Endothelial cell (in vitro differentiated cells): ENCODE data around the gene BANK1. TPM values are rescaled to one million over a fixed set of nuclear protein-coding genes. Genes with fewer than 3 reads are reported as not detected.

Experiments
- DNase-seq: peaks from one replicate; pipeline ENCODE4 v3.0.0; 2021; ENCODE audit warnings: low spot score
- H3K27ac Mint-ChIP-seq: one replicate; pipeline ENCODE4 v1.8.0; 2021; ENCODE audit warnings: mixed read lengths, inconsistent platforms; ENCODE audit not compliant: unreplicated experiment
- H3K27me3 Mint-ChIP-seq: one replicate; pipeline ENCODE4 v1.8.0; 2021; ENCODE audit warnings: mild to moderate bottlenecking, moderate library complexity, mixed read lengths, inconsistent platforms; ENCODE audit not compliant: unreplicated experiment
- H3K36me3 Mint-ChIP-seq: one replicate; pipeline ENCODE4 v1.8.0; 2021; ENCODE audit warnings: mild to moderate bottlenecking, low read depth, mixed read lengths, inconsistent platforms; ENCODE audit not compliant: unreplicated experiment
- H3K4me1 Mint-ChIP-seq: one replicate; pipeline ENCODE4 v1.8.0; 2021; ENCODE audit warnings: mild to moderate bottlenecking, mixed read lengths, inconsistent platforms; ENCODE audit not compliant: unreplicated experiment
- H3K4me3 Mint-ChIP-seq: one replicate; pipeline ENCODE4 v1.8.0; 2021; ENCODE audit warnings: mild to moderate bottlenecking, mixed read lengths, inconsistent platforms; ENCODE audit not compliant: unreplicated experiment
- H3K9me3 Mint-ChIP-seq: one replicate; pipeline ENCODE4 v1.8.0; 2021; ENCODE audit warnings: mixed read lengths, inconsistent platforms; ENCODE audit not compliant: unreplicated experiment
- CTCF ChIP-seq: fragments of 200-600 bp; sonication (generic); IDR thresholded peaks from one replicate; pipeline ENCODE4 v1.5.0; 2021; ENCODE audit warnings: antibody characterized with exemption; ENCODE audit not compliant: unreplicated experiment
- total RNA-seq: library from RNA; stranded (reverse); fragmentation: NEBNext Ultra II Directional; extraction: Animal tissue kit (Norgen Biotek cat#: 25700); gene quantifications from one replicate; pipeline ENCODE4 v1.2.1, GENCODE V29; 2021; ENCODE audit not compliant: unreplicated experiment

Gene BANK1
- total RNA-seq, 1 donor from 2014 or later = 3.7 TPM

- TF ChIP-seq CTCF = no peak
- Mint-ChIP-seq H3K27me3 (no peaks in the 10 kb centered on the region), H3K9me3 (no peaks in the 10 kb centered on the region), H3K27ac (no peak overlapping the region), H3K36me3 (no peaks in the 10 kb centered on the region), H3K4me1 (peaks cover 17% of the 10 kb centered on the region), H3K4me3 (no peak overlapping the region)
- DNase-seq = no peak
Measured at GRCh38 chr4:101960431-101960830, 169.9 kb downstream of the BANK1 start.

GRCh38 chr4:101961144-101961543, 170.6 kb downstream of the BANK1 start:
- H3K36me3 Mint-ChIP-seq = no peaks in the 10 kb centered on the region
- no peak overlapping the region for H3K27ac Mint-ChIP-seq
- no peaks in the 10 kb centered on the region for H3K9me3 Mint-ChIP-seq
- no peak for TF ChIP-seq CTCF
- no peak for DNase-seq
- no peak overlapping the region for H3K4me3 Mint-ChIP-seq
- H3K4me1 Mint-ChIP-seq = peaks cover 11% of the 10 kb centered on the region
- H3K27me3 Mint-ChIP-seq = no peaks in the 10 kb centered on the region

GRCh38 chr4:101967697-101968346, 177.3 kb downstream of the BANK1 start:
- TF ChIP-seq CTCF = no peak
- Mint-ChIP-seq H3K27ac (no peak overlapping the region), H3K9me3 (no peaks in the 10 kb centered on the region), H3K36me3 (no peaks in the 10 kb centered on the region), H3K4me3 (no peak overlapping the region), H3K4me1 (peaks cover 4% of the 10 kb centered on the region), H3K27me3 (no peaks in the 10 kb centered on the region)
- DNase-seq = no peak

- H3K9me3 Mint-ChIP-seq = no peaks in the 10 kb centered on the region
- no peak for TF ChIP-seq CTCF
- no peaks in the 10 kb centered on the region for H3K27me3 Mint-ChIP-seq
- no peaks in the 10 kb centered on the region for H3K36me3 Mint-ChIP-seq
- H3K4me3 Mint-ChIP-seq = no peak overlapping the region
- no peak overlapping the region for H3K27ac Mint-ChIP-seq
- H3K4me1 Mint-ChIP-seq = peaks cover 4% of the 10 kb centered on the region
- DNase-seq = no peak
Measured at GRCh38 chr4:101968364-101968763, 177.8 kb downstream of the BANK1 start.

GRCh38 chr4:101969965-101970364, 179.4 kb downstream of the BANK1 start:
- peaks cover 4% of the 10 kb centered on the region for H3K4me1 Mint-ChIP-seq
- no peaks in the 10 kb centered on the region for H3K9me3 Mint-ChIP-seq
- DNase-seq = no peak
- no peaks in the 10 kb centered on the region for H3K27me3 Mint-ChIP-seq
- no peaks in the 10 kb centered on the region for H3K36me3 Mint-ChIP-seq
- no peak overlapping the region for H3K4me3 Mint-ChIP-seq
- H3K27ac Mint-ChIP-seq = no peak overlapping the region
- no peak for TF ChIP-seq CTCF
